D721Med (cell line): ENCODE data around the gene INO80D.
"Not testable (repeated sequence)": the region's sequence is repeated elsewhere in the genome, so short reads cannot be mapped to it uniquely, and the experiment has no call there.

ENCODE experiments used
- DNase-seq: peaks from one replicate; pipeline ENCODE4 v3.0.0; 2011; ENCODE audit warnings: low spot score; ENCODE audit not compliant: insufficient read length
- FAIRE-seq: peaks from 2 replicates; lab custom pipeline; 2011; peaks lifted over from hg19 to GRCh38; lab: Jason Lieb, UNC
- TF ChIP-seq, protein P1 (sequence below): IDR thresholded peaks from 2 replicates; pipeline ENCODE4 v1.5.1; 2012; ENCODE audit warnings: mild to moderate bottlenecking, control low read depth; ENCODE audit not compliant: insufficient read depth; ENCODE audit errors: missing control alignments

INO80D gene, protein sequence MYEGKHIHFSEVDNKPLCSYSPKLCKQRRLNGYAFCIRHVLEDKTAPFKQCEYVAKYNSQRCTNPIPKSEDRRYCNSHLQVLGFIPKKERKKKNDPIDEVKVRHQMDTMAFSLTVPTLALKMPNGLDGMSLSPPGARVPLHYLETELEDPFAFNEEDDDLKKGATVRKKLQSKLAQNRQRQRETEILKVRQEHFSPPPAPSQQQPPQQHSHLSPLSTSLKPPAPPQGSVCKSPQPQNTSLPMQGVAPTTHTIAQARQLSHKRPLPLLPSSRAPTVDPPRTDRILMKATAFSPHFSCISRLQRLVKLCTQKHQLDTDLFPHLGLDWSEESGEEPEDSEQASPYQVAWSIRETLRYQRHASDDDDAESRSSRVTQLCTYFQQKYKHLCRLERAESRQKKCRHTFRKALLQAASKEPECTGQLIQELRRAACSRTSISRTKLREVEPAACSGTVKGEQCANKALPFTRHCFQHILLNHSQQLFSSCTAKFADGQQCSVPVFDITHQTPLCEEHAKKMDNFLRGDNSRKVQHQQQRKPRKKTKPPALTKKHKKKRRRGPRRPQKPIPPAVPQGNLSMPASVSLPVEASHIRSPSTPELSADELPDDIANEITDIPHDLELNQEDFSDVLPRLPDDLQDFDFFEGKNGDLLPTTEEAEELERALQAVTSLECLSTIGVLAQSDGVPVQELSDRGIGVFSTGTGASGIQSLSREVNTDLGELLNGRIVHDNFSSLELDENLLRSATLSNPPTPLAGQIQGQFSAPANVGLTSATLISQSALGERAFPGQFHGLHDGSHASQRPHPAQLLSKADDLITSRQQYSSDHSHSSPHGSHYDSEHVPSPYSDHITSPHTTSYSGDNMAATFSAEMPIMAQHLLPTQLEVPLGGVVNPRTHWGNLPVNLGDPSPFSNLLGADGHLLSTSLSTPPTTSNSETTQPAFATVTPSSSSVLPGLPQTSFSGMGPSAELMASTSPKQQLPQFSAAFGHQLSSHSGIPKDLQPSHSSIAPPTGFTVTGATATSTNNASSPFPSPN

DNA sequence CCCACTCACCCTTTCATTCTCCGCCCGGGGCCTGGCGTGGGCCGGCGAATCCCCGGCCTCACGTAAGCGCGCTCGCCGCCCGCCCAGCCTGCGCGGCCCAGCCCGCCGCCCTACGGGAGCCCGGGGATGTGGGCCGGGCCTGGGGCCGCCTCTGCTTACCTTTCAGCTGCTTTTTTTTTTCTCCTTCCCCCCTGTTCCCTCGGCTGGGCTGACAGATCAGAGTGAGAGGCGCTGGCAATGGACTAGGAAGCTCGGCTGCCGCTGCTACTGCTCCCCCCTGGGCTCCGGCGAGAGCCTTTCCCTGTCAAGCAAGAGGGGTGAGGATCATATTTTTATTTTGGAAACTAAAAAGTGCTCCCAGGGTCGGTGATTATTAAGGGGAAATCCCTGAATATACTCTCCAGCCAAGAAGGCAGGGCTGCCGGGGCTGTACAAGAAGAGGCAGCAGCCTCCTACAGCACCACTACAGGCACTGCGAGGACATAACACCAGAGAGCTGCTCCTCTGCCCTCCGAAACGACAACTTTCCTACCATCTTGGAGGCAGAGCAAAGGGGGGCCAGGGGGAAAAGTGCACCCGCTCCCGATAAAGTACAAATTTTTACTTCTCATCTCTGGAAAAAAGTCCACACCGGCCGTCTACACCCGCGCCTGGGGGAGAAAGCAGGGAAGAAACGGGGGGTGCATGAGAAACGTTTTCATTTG, at the start of gene INO80D:
Gene INO80D, minus strand, starts transcription at position 433 of the 704 bp plus-strand sequence. CDS start 23,158 bp downstream, outside the sequence.
- TF ChIP-seq, protein P1, sequence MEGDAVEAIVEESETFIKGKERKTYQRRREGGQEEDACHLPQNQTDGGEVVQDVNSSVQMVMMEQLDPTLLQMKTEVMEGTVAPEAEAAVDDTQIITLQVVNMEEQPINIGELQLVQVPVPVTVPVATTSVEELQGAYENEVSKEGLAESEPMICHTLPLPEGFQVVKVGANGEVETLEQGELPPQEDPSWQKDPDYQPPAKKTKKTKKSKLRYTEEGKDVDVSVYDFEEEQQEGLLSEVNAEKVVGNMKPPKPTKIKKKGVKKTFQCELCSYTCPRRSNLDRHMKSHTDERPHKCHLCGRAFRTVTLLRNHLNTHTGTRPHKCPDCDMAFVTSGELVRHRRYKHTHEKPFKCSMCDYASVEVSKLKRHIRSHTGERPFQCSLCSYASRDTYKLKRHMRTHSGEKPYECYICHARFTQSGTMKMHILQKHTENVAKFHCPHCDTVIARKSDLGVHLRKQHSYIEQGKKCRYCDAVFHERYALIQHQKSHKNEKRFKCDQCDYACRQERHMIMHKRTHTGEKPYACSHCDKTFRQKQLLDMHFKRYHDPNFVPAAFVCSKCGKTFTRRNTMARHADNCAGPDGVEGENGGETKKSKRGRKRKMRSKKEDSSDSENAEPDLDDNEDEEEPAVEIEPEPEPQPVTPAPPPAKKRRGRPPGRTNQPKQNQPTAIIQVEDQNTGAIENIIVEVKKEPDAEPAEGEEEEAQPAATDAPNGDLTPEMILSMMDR: peak; percentile 29
- DNase-seq (no peak), FAIRE-seq (no peak)

DNA sequence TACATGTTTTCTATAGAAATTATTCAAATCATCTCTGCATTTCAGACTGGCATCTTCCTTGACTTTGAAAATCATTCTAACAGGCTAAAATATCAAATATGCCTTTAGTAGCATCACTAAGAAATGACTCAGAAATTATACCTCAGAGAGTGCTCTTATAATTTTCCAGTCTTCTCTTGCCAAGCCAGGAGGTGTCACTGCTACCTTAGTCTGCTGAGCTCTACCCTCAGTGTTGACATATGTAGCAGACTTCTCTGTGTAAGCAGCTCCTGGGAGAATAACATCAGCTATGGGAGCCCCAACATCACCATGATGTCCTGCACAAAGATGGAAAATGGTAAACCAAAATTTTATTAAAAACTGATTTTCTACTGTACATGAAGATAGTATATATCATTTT, 41.7 kb upstream of the INO80D start:
- FAIRE-seq: no peak

DNA sequence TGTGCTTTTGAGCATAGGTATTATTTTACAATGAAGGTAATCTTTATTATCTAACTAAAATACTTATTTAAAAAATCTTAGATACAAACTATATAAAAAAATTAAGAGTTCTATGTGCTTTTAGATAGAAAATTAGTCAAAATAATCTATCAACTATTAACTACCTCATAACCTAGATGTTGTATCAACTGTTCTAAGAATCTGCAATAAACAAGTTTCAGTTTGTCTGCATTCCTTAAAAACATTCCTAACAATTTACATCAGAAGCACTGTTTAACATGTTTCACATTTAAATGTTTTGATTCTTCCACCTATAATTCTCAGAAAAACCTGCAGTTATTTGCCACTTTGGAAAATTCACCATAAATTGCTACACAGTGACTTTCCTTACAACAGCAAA, 39.9 kb upstream of the INO80D start:
- TF ChIP-seq, protein P1: no peak
- DNase-seq: no peak
- no peak for FAIRE-seq

More for the DNA sequence above, 41.7 kb upstream of the INO80D start:
- TF ChIP-seq, protein P1: no peak
- DNase-seq: no peak

DNA sequence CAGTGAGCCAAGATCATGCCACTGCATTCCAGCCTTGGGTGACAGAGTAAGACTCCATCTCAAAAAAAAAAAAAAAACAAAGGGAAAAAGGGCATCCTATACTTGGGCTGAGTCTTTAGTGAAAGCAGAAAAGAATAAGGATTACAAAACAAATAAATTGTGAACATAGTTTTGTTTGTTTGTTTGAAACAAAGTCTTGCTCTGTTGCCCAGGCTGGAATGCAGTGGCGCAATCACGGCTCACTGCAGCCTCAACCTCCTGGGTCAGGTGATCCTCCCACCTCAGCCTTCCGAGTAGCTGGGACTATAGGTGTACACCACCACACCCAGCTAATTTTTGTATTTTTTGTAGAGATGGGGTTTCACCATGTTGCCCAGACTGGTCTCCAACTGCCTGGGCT, 36.6 kb upstream of the INO80D start:
- DNase-seq: not testable (repeated sequence)

DNA sequence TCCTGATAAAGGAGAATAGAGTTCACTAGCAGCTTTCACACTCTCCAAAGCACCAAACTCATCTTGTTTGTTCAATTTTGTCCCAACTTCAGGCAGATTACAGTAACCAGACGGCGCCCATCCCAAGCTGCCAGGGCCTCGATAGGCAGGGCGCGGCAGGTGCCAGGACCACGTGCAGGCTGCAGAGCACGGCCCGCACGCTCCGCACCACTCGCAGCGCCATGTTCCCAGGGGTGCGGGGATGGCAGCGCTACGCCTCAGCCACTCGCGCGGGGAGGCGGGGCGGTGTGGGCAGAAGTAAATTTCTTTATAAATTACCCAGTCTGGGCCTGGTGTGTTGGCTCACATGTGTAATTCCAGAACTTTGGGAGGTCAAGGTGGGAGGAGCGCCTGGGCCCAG, 30.3 kb upstream of the INO80D start:
- no peak for FAIRE-seq
- TF ChIP-seq, protein P1: no peak
- no peak for DNase-seq

More for the DNA sequence above, 36.6 kb upstream of the INO80D start:
- FAIRE-seq: not testable (repeated sequence)

DNA sequence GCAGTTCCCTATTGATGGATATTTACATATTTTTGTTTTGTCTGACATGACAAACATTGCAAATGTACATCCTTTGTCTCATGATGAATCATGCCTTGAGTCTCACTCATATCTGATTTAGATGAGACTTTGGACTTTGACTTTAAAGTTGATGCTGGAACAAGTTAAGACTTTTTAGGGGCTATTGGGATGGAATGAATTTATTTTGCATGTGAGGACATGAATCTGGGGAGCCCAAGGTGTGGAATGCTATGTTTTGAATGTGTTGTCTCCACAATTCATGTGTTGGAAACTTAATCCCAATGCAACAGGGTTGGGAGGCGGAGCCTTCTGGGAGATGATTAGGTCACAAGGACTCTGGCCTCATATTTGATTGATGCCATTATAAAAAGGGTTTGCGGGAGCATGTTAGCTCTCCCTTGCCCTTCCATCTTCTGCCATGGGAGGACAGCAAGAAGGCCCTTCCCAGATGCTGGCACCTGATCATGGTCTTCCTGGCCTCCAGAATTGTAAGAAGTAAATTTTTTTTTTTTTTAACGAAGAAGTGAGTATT, 29.1 kb upstream of the INO80D start:
- no peak for DNase-seq
- TF ChIP-seq, protein P1: no peak
- FAIRE-seq: no peak
